H1 (cell line): ENCODE results near the gene TGM2. TPM values are rescaled to one million over a fixed set of nuclear protein-coding genes. Genes with fewer than 3 reads are reported as not detected.

Experiments used
- CTCF ChIA-PET: fragments of 300-600 bp; sonication (Branson Sonifier 250); formaldehyde crosslinking; loops from one replicate; lab custom pipeline; 2021; ENCODE audit not compliant: partially characterized antibody; lab: Charles Lee
- POLR2A ChIA-PET: fragments of 300-600 bp; sonication (Branson Sonifier 250); formaldehyde crosslinking; loops from one replicate; lab custom pipeline; 2021; ENCODE audit warnings: inconsistent platforms; ENCODE audit not compliant: partially characterized antibody; lab: Charles Lee
- DNase-seq, 2 experiments: peaks; one replicate each; pipeline versions ENCODE4 v3.0.0 to v3.0.0-alpha.2; 2010 to 2022; ENCODE audit warnings: low spot score in 2 of 2, low read depth in 1 of 2, mixed read lengths in 1 of 2
- FAIRE-seq: peaks from 2 replicates; lab custom pipeline; 2011; peaks lifted over from hg19 to GRCh38; lab: Jason Lieb, UNC
- H2AFZ ChIP-seq: 2 replicates; pipeline ENCODE4 v1.8.1; 2012; ENCODE audit warnings: low read length, inconsistent platforms
- H2AK5ac ChIP-seq: 2 replicates; pipeline ENCODE4 v1.6.1; 2013; ENCODE audit warnings: low read depth, low read length
- H2BK120ac ChIP-seq: replicated peaks from 2 replicates; pipeline ENCODE3; 2013; ENCODE audit warnings: low read depth, low read length, inconsistent platforms
- H2BK12ac ChIP-seq: 2 replicates; pipeline ENCODE4 v1.6.1; 2013; ENCODE audit warnings: low read depth, low read length
- H2BK15ac ChIP-seq: 2 replicates; pipeline ENCODE4 v1.6.1; 2013; ENCODE audit warnings: low read length
- H2BK20ac ChIP-seq: 2 replicates; pipeline ENCODE4 v1.6.1; 2013; ENCODE audit warnings: low read length
- H2BK5ac ChIP-seq: 2 replicates; pipeline ENCODE4 v1.6.1; 2013; ENCODE audit warnings: low read depth, low read length
- H3K14ac ChIP-seq: 2 replicates; pipeline ENCODE4 v1.6.1; 2013; ENCODE audit warnings: inconsistent platforms; ENCODE audit not compliant: insufficient read length
- H3K18ac ChIP-seq: 2 replicates; pipeline ENCODE4 v1.6.1; 2013; ENCODE audit warnings: low read length; ENCODE audit errors: extremely low read depth
- H3K23ac ChIP-seq: 2 replicates; pipeline ENCODE4 v1.6.1; 2013; ENCODE audit warnings: inconsistent platforms; ENCODE audit not compliant: insufficient read length
- H3K23me2 ChIP-seq: 2 replicates; pipeline ENCODE4 v1.6.1; 2013; ENCODE audit warnings: low read depth, low read length
- H3K27ac ChIP-seq: 2 replicates; pipeline ENCODE4 v1.6.1; 2011; ENCODE audit warnings: low read depth, low read length, inconsistent platforms
- H3K27me3 ChIP-seq, 4 experiments: replicated peaks in 1 of 4; 1 replicate in 1 of 4; 2 replicates in 3 of 4; pipeline versions ENCODE4 v1.6.1 to v1.8.1; 2011 to 2013; ENCODE audit warnings: low read length in 3 of 4, mild to moderate bottlenecking in 3 of 4, inconsistent platforms in 2 of 4, mixed read lengths in 2 of 4, moderate library complexity in 1 of 4; ENCODE audit not compliant: control insufficient read depth in 3 of 4, insufficient read depth in 3 of 4; ENCODE audit errors: extremely low read depth in 1 of 4
- H3K36me3 ChIP-seq, 4 experiments: 2 replicates each; pipeline versions ENCODE4 v1.6.1 to v1.8.1; 2011 to 2013; ENCODE audit warnings: mild to moderate bottlenecking in 4 of 4, low read length in 3 of 4, moderate library complexity in 2 of 4, control low read depth in 1 of 4, inconsistent platforms in 1 of 4; ENCODE audit not compliant: insufficient read depth in 4 of 4, control insufficient read depth in 2 of 4
- H3K4ac ChIP-seq: replicated peaks from 2 replicates; pipeline ENCODE3; 2013; ENCODE audit warnings: low read length, low read depth, mixed read lengths, inconsistent platforms; ENCODE audit not compliant: insufficient read length
- H3K4me1 ChIP-seq, 4 experiments: replicated peaks in 1 of 4; 1 replicate in 1 of 4; 2 replicates in 3 of 4; pipeline versions ENCODE4 v1.6.1 to v1.8.1; 2011 to 2013; ENCODE audit warnings: low read length in 3 of 4, inconsistent platforms in 2 of 4, mixed read lengths in 1 of 4; ENCODE audit not compliant: insufficient read depth in 4 of 4, control insufficient read depth in 3 of 4
- H3K4me2 ChIP-seq, 2 experiments: 2 replicates each; pipeline versions ENCODE4 v1.6.1 to v1.8.1; 2011 to 2013; ENCODE audit warnings: low read depth in 2 of 2, low read length in 2 of 2, control low read depth in 1 of 2, inconsistent platforms in 1 of 2, mild to moderate bottlenecking in 1 of 2; ENCODE audit not compliant: insufficient read depth in 1 of 2
- H3K4me3 ChIP-seq, 4 experiments: fragments of 200-600, 300-600 bp in 1 of 4; sonication (generic), shearing (Covaris generic), sonication (Bioruptor Twin) in 1 of 4; 2 replicates each; pipeline versions ENCODE4 v1.5.1 to v1.8.1; 2011 to 2016; ENCODE audit warnings: low read length in 4 of 4, low read depth in 3 of 4, control low read depth in 2 of 4, inconsistent platforms in 2 of 4, mild to moderate bottlenecking in 2 of 4, mixed read lengths in 1 of 4, moderate library complexity in 1 of 4; ENCODE audit not compliant: insufficient read depth in 2 of 4; ENCODE audit errors: extremely low read depth in 1 of 4
- H3K56ac ChIP-seq: replicated peaks from 2 replicates; pipeline ENCODE3; 2013; ENCODE audit warnings: low read depth, mild to moderate bottlenecking, mixed read lengths, low read length, inconsistent platforms; ENCODE audit not compliant: insufficient read length
- H3K79me1 ChIP-seq: 2 replicates; pipeline ENCODE4 v1.6.1; 2013; ENCODE audit warnings: low read depth, low read length, control low read depth
- H3K79me2 ChIP-seq, 2 experiments: 2 replicates each; pipeline versions ENCODE4 v1.6.1 to v1.8.1; 2012 to 2013; ENCODE audit warnings: low read length in 2 of 2, mild to moderate bottlenecking in 2 of 2, inconsistent platforms in 1 of 2; ENCODE audit not compliant: insufficient read depth in 2 of 2, control insufficient read depth in 1 of 2
- H3K9ac ChIP-seq, 4 experiments: replicated peaks in 1 of 4; 1 replicate in 1 of 4; 2 replicates in 3 of 4; pipeline versions ENCODE4 v1.6.1 to v1.8.1; 2011 to 2013; ENCODE audit warnings: low read depth in 3 of 4, low read length in 3 of 4, control low read depth in 2 of 4, mild to moderate bottlenecking in 2 of 4, moderate library complexity in 2 of 4, inconsistent platforms in 1 of 4; ENCODE audit errors: extremely low read depth in 1 of 4
- H3K9me3 ChIP-seq, 2 experiments: 2 replicates each; pipeline versions ENCODE4 v1.6.1 to v1.8.1; 2012 to 2013; ENCODE audit warnings: mild to moderate bottlenecking in 2 of 2, moderate library complexity in 2 of 2, control low read depth in 1 of 2, inconsistent platforms in 1 of 2, low read depth in 1 of 2, low read length in 1 of 2, mixed read lengths in 1 of 2; ENCODE audit not compliant: insufficient read depth in 2 of 2
- H4K20me1 ChIP-seq, 2 experiments: replicated peaks in 1 of 2; 2 replicates each; pipeline versions ENCODE3 to v1.8.1; 2011 to 2013; ENCODE audit warnings: inconsistent platforms in 2 of 2, low read length in 2 of 2, mild to moderate bottlenecking in 1 of 2; ENCODE audit not compliant: insufficient read depth in 2 of 2, control insufficient read depth in 1 of 2
- H4K5ac ChIP-seq: 2 replicates; pipeline ENCODE4 v1.6.1; 2013; ENCODE audit warnings: low read length, low read depth, mixed read lengths, inconsistent platforms; ENCODE audit not compliant: insufficient read length
- H4K8ac ChIP-seq: 2 replicates; pipeline ENCODE4 v1.8.0; 2013; ENCODE audit warnings: mild to moderate bottlenecking, moderate library complexity, low read length, inconsistent platforms; ENCODE audit not compliant: insufficient read depth; ENCODE audit errors: extremely low read depth
- H4K91ac ChIP-seq: replicated peaks from 2 replicates; pipeline ENCODE3; 2013; ENCODE audit warnings: low read length, mixed read lengths, inconsistent platforms; ENCODE audit not compliant: insufficient read length
- ASH2L ChIP-seq: fragments of 200-600, 300-600 bp; sonication (generic); IDR thresholded peaks from one replicate; pipeline ENCODE4 v1.7.1; 2017; ENCODE audit warnings: low read length
- BRCA1 ChIP-seq: IDR thresholded peaks from 2 replicates; pipeline ENCODE4 v1.6.1; 2012; ENCODE audit warnings: low read depth, low read length, improper control_type of control experiment
- EZH2 ChIP-seq: fragments of 200-600 bp; sonication (generic); IDR thresholded peaks from 2 replicates; pipeline ENCODE4 v1.7.1; 2012; ENCODE audit warnings: low read depth, mild to moderate bottlenecking, moderate library complexity, low read length, inconsistent platforms; ENCODE audit not compliant: severe bottlenecking
- HDAC6 ChIP-seq: IDR thresholded peaks from one replicate; pipeline ENCODE4 v1.7.1; 2012; ENCODE audit warnings: low read depth, mild to moderate bottlenecking, inconsistent platforms, low read length, moderate library complexity
- JUN ChIP-seq: IDR thresholded peaks from 2 replicates; pipeline ENCODE4 v1.6.1; 2011; ENCODE audit warnings: low read depth, mild to moderate bottlenecking, improper control_type of control experiment, low read length
- KDM5A ChIP-seq: fragments of 200-600 bp; IDR thresholded peaks from 2 replicates; pipeline ENCODE4 v1.7.1; 2012; ENCODE audit warnings: mild to moderate bottlenecking, low read length, inconsistent platforms, mixed read lengths
- MAFK ChIP-seq: IDR thresholded peaks from 2 replicates; pipeline ENCODE4 v1.6.1; 2012; ENCODE audit warnings: low read depth, mild to moderate bottlenecking, improper control_type of control experiment, low read length
- MAX ChIP-seq: IDR thresholded peaks from 2 replicates; pipeline ENCODE4 v1.6.1; 2012; ENCODE audit warnings: inconsistent platforms
- POLR2AphosphoS5 ChIP-seq: IDR thresholded peaks from 2 replicates; pipeline ENCODE4 v1.6.1; 2011; ENCODE audit warnings: low read depth, low read length
- RAD21 ChIP-seq, 2 experiments: IDR thresholded peaks in 1 of 2; conservative IDR thresholded peaks in 1 of 2; 2 replicates each; pipeline ENCODE4 v1.6.1; 2011; ENCODE audit warnings: low read depth in 2 of 2, low read length in 2 of 2, improper control_type of control experiment in 1 of 2, inconsistent platforms in 1 of 2, mild to moderate bottlenecking in 1 of 2, moderate library complexity in 1 of 2
- RBBP5 ChIP-seq: IDR thresholded peaks from 2 replicates; pipeline ENCODE4 v1.7.1; 2012; ENCODE audit warnings: low read depth, mild to moderate bottlenecking, inconsistent platforms, low read length, moderate library complexity, borderline replicate concordance
- SUZ12 ChIP-seq: fragments of 200-600 bp; sonication (generic); IDR thresholded peaks from 2 replicates; pipeline ENCODE4 v1.6.1; 2012; ENCODE audit warnings: mild to moderate bottlenecking, inconsistent platforms, low read length, moderate library complexity, mixed read lengths
- TEAD4 ChIP-seq: IDR thresholded peaks from 2 replicates; pipeline ENCODE4 v1.6.1; 2012; ENCODE audit warnings: low read depth, low read length, inconsistent platforms, mixed read lengths
- WGBS, 2 experiments: shearing (Covaris generic) in 1 of 2; methylation state at CpG; one replicate each; pipeline versions ENCODE4 v1.1.6 to v1.1.7; 2013 to 2015; ENCODE audit warnings: low lambda C conversion rate in 2 of 2, mixed read lengths in 2 of 2, inconsistent platforms in 1 of 2, low coverage in 1 of 2, missing lambda C conversion rate in 1 of 2; ENCODE audit not compliant: insufficient replicate concordance in 2 of 2, insufficient coverage in 1 of 2, insufficient read length in 1 of 2; ENCODE audit errors: extremely low coverage in 1 of 2, missing lambda C conversion rate in 1 of 2; 5-methylcytosine and 5-hydroxymethylcytosine counted together
- polyA plus RNA-seq, 7 experiments: library from polyadenylated mRNA; depleted of rRNA in 3 of 7; stranded (reverse) in 5 of 7; unstranded in 2 of 7; fragments of >200 nt in 5 of 7; fragments of 200-250 nt in 2 of 7; gene quantifications; 1 replicate in 5 of 7; 2 replicates in 1 of 7; 4 replicates in 1 of 7; pipeline versions ENCODE4 v1.2.1 to v1.2.3, GENCODE V29; 2011 to 2013; ENCODE audit warnings: missing spikeins in 2 of 7, mixed read lengths in 2 of 7
- total RNA-seq: library from RNA; stranded (reverse); fragmentation: NEBNext Ultra II Directional; extraction: Animal tissue kit (Norgen Biotek cat#: 25700); gene quantifications from 2 replicates; pipeline ENCODE4 v1.2.1, GENCODE V29; 2021

The TGM2 gene
- total and polyA plus RNA-seq, 2 of the 8 experiments (the other 6 are each of a cell fraction or from before 2014, with no cell fraction given): 0.86 to 1.0 TPM

- no peaks in the 10 kb centered on the region for H3K27me3 ChIP-seq
- no peak overlapping the region for H4K8ac ChIP-seq
- no peak overlapping the region for H2AFZ ChIP-seq
- H3K18ac ChIP-seq: no peak overlapping the region
- 88% methylated on average over 12 of the region's 12 CpGs; no CpG with 5 or more reads in 1 of the 2 experiments for WGBS, 2 experiments
- H2BK12ac ChIP-seq: no peak overlapping the region
- no peak overlapping the region for H4K5ac ChIP-seq
- H3K79me1 ChIP-seq: peaks cover 3% of the 10 kb centered on the region
- no peak overlapping the region for H2AK5ac ChIP-seq
- H3K56ac ChIP-seq: no peak overlapping the region
- H2BK15ac ChIP-seq: no peak overlapping the region
- no peak overlapping the region for H3K4ac ChIP-seq
- no peak overlapping the region for H2BK5ac ChIP-seq
- no peaks in the 10 kb centered on the region for H3K4me1 ChIP-seq
- no peak overlapping the region for H2BK120ac ChIP-seq
- peaks cover 0 to 37% of the 10 kb centered on the region in 2 experiments; a peak in 2 of 4 replicates for H3K79me2 ChIP-seq
- CTCF ChIA-PET: interaction anchor here (0.6 to 4.0 kb wide), 8 partner anchors 10 to 169 kb away, joined by 3 to 23 read pairs (median 4); no protein-coding TSS in a partner anchor
- no peak for DNase-seq
- peaks cover 0 to 21% (median 11%) of the 10 kb centered on the region in 4 experiments; a peak in 5 of 8 replicates for H3K36me3 ChIP-seq
- no peak overlapping the region for H3K4me3 ChIP-seq
- no peak overlapping the region for H3K27ac ChIP-seq
- H3K9ac ChIP-seq: no peak overlapping the region
- POLR2A ChIA-PET: interaction anchor here (0.7 kb wide), 1 partner anchor 81 kb away, joined by 3 read pairs; no protein-coding TSS in a partner anchor
- H3K23ac ChIP-seq: no peak overlapping the region
- no peaks in the 10 kb centered on the region for H3K23me2 ChIP-seq
- H4K91ac ChIP-seq: no peak overlapping the region
- H3K14ac ChIP-seq: no peak overlapping the region
- no peak for FAIRE-seq
- no peak overlapping the region for H2BK20ac ChIP-seq
- H4K20me1 ChIP-seq: peaks cover 0 to 3% of the 10 kb centered on the region in 2 experiments
- H3K4me2 ChIP-seq: no peak overlapping the region
- no peaks in the 10 kb centered on the region for H3K9me3 ChIP-seq
- TF ChIP-seq JUN (no peak), MAX (no peak), MAFK (no peak), TEAD4 (no peak), EZH2 (no peak), BRCA1 (no peak), POLR2AphosphoS5 (no peak), RAD21 (IDR thresholded peaks at IDR 0.05 in 1 of 2, conservative IDR thresholded peaks at IDR 0.05 in 1 of 2; ENCODE audit: low read depth in 2 of 2, low read length in 2 of 2) (no peak), KDM5A (no peak), ASH2L (no peak), RBBP5 (no peak), HDAC6 (no peak), SUZ12 (no peak)
These were observed 81.6 kb downstream of the TGM2 start for GRCh38 chr20:38083338-38084048.
